Measurements from ENCODE around the gene AKAP13.

Gene AKAP13

DNA sequence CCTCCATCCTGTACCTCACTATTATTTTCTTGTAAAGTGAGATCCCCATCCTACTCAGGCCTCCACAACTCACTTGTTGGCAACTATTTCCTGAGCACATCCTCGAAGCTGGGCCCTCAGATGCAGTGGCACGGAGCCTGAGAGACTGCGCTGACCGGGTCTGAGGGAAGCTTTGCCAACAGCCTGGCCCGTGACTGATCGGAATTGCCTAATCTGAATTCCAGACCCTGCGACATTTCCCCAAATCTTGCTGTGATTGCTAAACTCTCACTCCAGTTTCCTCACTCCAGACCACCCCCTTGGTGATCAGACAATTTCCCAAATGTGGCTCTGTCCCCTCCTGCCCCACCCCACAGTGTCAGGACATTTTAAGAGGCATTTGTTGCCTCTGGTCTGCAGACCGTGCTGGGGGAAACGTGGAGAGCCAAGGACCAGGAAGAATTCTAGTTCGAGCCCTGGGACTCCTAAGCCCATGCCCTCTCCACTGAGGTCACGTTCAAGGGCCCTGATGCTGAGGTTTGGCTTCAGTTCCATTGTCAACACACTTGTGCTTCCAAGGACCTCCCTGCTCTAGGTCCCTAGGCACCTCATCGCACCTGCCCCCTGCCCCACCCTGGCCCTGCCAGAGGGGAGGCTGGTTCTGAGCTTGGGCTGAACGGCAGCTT lies 391.5 kb downstream of the AKAP13 start:
- TF ChIP-seq, protein P1, sequence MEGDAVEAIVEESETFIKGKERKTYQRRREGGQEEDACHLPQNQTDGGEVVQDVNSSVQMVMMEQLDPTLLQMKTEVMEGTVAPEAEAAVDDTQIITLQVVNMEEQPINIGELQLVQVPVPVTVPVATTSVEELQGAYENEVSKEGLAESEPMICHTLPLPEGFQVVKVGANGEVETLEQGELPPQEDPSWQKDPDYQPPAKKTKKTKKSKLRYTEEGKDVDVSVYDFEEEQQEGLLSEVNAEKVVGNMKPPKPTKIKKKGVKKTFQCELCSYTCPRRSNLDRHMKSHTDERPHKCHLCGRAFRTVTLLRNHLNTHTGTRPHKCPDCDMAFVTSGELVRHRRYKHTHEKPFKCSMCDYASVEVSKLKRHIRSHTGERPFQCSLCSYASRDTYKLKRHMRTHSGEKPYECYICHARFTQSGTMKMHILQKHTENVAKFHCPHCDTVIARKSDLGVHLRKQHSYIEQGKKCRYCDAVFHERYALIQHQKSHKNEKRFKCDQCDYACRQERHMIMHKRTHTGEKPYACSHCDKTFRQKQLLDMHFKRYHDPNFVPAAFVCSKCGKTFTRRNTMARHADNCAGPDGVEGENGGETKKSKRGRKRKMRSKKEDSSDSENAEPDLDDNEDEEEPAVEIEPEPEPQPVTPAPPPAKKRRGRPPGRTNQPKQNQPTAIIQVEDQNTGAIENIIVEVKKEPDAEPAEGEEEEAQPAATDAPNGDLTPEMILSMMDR (IDR thresholded peaks at IDR 0.05; ENCODE audit: insufficient read depth, missing control alignments): no peak
- no peak for FAIRE-seq
- no peak for DNase-seq (ENCODE audit: insufficient read length, low spot score)

DNA sequence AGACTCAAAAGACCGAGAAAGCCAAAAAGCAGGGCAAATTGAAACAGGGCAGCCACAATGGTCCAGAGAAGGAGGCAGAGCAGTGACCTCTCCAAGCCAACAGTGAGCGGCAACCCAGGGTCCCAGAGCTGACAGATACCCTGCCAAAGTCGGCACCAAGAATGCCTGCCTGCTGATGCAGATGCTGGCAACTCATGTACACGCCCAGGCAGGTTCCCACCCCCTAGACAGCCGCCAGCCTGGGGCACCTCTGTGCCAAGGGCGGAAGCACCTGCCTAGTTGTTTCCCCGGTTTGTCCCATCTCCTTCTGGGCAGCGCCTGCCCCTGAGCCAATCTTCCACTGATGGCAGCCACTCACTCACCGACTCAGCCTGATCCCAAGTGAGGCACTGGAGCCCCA lies 392.3 kb downstream of the AKAP13 start:
- FAIRE-seq (no peak), DNase-seq (ENCODE audit: insufficient read length, low spot score) (no peak)
- TF ChIP-seq, protein P1 (IDR thresholded peaks at IDR 0.05; ENCODE audit: insufficient read depth, missing control alignments): no peak

DNA sequence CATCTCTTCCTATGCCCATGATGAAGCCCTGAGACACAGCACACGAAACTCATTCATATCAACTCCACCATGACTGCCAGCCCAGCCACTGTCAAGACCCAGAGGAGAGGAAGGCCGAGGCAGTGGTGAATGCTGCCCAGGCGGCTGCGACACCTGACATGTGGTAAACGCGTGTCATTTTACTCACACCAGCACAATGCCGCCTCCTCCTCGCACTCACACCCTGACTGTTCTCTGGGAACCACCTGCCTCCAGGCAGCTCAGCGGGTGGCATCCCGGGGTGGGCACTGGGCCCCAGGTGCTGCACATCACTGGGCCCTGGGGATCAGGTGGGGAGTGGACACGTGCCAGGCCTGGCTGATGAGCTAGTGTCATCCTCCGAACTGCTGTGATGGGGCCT lies 392.8 kb downstream of the AKAP13 start:
- TF ChIP-seq, protein P1 (IDR thresholded peaks at IDR 0.05; ENCODE audit: insufficient read depth, missing control alignments): no peak
- no peak for DNase-seq (ENCODE audit: insufficient read length, low spot score)
- no peak for FAIRE-seq

DNA sequence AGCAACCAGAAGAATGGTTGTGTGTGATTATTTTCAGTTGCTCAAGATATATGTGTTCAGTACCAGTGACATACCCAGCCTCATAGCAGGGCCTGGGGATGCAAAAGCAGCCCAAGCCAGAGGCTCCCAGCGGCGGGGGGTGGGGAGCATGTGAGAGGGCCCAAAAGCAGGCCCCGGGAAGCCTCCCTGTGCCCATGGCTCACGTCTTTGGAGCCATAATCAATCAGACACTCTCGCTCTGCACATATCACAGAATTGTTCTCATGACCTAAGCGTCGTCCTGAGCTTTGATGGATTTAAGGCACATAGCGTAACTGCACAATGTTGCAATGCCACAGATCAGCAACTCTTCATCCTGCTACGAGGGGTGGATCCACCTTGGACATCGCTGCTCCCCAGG lies 393.6 kb downstream of the AKAP13 start:
- FAIRE-seq (no peak), DNase-seq (ENCODE audit: insufficient read length, low spot score) (no peak)
- TF ChIP-seq, protein P1 (IDR thresholded peaks at IDR 0.05; ENCODE audit: insufficient read depth, missing control alignments): no peak

DNA sequence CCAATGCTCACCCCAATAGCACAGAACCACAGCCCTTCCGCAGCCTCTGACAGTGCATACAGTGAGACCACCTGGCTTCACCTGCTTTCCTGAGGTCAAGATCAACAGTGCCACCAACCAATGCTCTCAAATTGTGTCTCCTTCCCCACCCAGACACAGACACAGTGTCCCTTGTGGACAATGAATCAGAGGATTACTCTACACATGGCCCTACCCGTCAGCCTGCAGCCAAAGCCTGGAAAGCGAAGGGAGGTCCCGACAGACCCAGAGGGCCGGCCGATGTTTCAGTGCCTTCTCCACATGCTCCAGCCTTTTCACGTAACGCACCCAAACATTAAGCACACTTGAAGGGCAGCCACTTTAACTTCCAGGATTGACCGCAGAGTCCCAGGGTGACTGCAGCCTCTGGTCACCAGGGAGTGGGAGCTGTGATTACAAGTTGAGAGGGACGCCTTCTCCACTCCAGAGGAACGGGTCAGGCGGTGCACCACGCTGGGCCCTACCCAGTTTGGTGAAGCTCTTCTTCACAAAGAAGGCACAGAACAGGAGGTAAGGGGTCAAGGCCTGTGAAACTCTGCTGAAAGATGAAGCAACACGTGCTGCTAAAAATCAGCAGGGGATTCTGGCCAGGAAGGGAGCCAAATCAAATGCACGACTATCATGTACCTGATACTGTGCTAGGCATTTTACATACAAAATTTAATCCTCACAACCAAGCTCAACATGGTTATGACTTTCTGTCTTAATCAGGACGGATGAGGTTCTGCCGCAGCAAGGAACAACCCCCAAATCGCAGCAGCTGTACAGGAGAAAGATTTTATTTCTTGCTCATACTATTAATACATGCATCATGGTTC lies 397.1 kb downstream of the AKAP13 start:
- TF ChIP-seq, protein P1 (IDR thresholded peaks at IDR 0.05; ENCODE audit: insufficient read depth, missing control alignments): no peak
- DNase-seq (ENCODE audit: insufficient read length, low spot score): no peak
- no peak for FAIRE-seq

DNA sequence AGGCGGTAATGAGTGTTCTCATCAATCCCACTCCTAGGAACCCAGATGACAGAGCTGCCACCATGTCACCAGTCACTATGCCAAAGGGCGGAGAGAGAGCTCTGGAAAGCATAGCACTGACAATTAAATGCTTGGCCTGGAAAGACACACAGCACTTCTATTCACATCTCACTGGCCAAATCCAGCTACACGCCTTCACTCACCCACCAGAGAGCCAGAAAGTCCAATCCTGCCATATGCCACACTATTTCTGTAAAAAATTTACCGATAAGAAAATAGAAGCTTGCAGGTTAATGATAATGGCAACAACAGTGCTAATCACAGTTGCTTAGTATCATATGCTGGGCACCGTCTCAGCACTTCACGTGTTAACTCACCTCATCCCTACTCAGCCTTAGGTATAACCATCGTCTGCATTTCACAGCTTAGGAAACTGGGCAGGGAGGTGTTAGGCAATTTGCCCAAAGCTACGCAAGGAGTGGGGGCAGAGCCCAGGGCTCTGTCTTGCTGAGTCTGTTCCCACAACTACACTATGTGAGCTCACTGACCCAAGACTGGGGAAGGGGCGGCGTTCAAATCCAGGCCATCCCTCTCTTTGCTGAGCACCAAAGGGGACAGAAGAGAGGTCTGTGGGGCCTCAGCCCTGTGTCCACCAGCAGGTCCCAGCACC lies 397.8 kb downstream of the AKAP13 start:
- TF ChIP-seq, protein P1 (IDR thresholded peaks at IDR 0.05; ENCODE audit: insufficient read depth, missing control alignments): no peak
- no peak for FAIRE-seq
- DNase-seq (ENCODE audit: insufficient read length, low spot score): no peak

Measured in D721Med (cell line).